ENCODE results near the gene VTI1B.
"Not testable (repeated sequence)": the region's sequence is repeated elsewhere in the genome, so short reads cannot be mapped to it uniquely, and the experiment has no call there.

VTI1B gene, protein sequence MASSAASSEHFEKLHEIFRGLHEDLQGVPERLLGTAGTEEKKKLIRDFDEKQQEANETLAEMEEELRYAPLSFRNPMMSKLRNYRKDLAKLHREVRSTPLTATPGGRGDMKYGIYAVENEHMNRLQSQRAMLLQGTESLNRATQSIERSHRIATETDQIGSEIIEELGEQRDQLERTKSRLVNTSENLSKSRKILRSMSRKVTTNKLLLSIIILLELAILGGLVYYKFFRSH

DNA sequence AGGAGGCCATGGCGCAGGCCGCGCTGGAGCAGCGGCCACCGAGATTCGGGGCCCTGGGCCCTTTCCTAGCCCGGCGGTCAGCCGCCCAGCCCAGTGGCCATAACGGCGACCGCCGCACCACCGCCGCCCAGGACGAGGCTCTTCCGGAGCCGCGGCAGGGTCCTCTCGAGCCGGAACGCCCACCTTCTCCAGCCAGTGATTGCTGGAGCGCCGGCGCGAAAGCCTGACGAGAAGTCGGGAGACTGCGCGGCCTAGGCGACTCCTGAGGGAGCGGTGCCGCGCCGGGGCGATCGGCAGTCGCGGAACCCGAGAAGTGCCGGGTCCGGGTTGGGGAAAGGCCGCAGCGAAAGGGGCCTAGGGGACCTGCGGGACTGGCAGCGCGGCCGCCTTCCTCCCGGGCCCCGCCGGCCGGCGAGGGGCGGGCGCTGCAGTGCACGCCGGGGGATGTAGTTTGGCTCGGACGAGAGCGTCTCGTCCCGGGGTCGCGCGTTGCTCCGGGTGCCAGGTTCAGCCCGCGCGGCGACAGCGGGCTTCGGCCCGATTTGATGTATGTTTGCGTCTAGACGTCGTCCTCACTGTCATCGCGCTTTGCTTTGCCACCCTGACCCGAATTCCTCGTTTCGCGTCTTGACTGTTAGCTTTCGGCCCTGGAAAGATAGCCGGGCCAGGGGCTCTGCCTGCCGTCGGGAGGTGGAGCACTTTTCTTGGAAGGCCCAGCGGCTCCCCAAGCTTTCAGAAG, at the start of gene VTI1B:
Gene VTI1B (minus strand): TSS at position 153 of the 739 bp plus-strand sequence. CDS start 143 bp downstream, at position 10.
- ChIA-PET CTCF (interaction anchor here (0.6 to 1.5 kb wide), 7 partner anchors 29 to 85 kb away, joined by 3 to 7 read pairs (median 3); no protein-coding TSS in a partner anchor), POLR2A (ENCODE audit: low non-redundant PET) (no interaction called here)
- DNase-seq (ENCODE audit: low spot score), result peak; percentile 69
- peak within 1 kb of the TSS; percentile 87 for H3K27ac ChIP-seq
- TF ChIP-seq, protein P1, sequence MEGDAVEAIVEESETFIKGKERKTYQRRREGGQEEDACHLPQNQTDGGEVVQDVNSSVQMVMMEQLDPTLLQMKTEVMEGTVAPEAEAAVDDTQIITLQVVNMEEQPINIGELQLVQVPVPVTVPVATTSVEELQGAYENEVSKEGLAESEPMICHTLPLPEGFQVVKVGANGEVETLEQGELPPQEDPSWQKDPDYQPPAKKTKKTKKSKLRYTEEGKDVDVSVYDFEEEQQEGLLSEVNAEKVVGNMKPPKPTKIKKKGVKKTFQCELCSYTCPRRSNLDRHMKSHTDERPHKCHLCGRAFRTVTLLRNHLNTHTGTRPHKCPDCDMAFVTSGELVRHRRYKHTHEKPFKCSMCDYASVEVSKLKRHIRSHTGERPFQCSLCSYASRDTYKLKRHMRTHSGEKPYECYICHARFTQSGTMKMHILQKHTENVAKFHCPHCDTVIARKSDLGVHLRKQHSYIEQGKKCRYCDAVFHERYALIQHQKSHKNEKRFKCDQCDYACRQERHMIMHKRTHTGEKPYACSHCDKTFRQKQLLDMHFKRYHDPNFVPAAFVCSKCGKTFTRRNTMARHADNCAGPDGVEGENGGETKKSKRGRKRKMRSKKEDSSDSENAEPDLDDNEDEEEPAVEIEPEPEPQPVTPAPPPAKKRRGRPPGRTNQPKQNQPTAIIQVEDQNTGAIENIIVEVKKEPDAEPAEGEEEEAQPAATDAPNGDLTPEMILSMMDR (conservative IDR thresholded peaks at IDR 0.05; ENCODE audit: low read depth), result no peak

DNA sequence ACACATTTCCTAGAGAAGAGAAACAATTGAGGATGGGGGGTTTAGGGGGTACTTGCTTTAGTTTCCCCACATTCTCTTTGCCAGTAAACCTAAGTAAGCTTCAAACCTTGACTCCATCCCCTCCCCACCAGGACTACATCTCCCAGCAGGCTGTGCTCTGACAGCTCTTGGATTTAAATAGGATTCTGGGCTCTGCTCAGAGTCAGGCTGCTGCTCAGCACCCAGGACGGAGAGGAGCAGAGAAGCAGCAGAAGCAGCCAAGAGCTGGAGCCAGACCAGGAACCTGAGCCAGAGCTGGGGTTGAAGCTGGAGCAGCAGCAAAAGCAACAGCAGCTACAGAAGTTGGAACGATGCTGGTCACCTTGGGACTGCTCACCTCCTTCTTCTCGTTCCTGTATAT, 47.9 kb upstream of the VTI1B start:
- TF ChIP-seq, protein P1 (conservative IDR thresholded peaks at IDR 0.05; ENCODE audit: low read depth), result no peak
- POLR2A ChIA-PET (ENCODE audit: low non-redundant PET), result no interaction called here
- no peak overlapping the region for H3K27ac ChIP-seq
- CTCF ChIA-PET, result interaction anchor here (0.6 to 1.1 kb wide), 2 partner anchors 18 to 24 kb away, joined by 3 to 5 read pairs; no protein-coding TSS in a partner anchor
- DNase-seq (ENCODE audit: low spot score), result no peak

DNA sequence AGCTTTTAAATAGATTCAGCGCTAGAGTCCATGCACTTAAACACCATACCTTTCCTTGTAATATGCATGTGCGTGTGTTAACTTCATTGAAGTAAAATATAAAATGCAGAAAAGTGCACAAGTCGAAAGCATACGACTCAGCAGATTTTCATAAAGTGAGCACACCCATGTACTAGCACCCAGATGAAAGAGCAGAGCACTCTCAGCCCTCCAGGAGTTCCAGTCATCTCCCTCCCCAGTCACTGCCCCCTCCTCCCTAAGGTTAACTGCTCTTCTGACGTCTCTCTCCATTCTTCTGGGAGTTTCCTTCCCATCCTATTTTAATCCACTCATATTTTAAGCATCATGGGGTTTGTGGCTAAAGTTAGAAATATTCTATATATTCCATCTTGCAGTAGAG, 47.4 kb upstream of the VTI1B start:
- CTCF ChIA-PET, result interaction anchor here (1.1 kb wide), 1 partner anchor 17 kb away, joined by 5 read pairs; no protein-coding TSS in a partner anchor

DNA sequence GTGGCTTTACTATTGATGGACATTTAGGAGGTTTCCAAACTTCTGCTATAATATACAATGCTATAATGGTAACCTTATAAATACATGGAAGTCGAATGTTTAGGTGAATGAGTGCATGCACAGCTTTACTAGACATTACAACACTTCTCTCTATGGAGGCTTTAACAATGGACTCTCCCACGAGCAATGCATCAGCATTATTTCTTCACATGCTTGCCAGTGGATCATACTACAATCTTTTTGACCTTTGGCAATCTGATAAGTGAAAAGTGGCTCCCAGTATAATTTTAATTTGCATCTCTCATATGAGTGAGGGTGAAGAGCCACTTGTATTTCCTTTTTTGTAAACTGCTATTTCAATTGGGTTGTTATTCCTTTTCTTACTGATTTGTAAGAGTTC, 45.4 kb upstream of the VTI1B start:
- H3K27ac ChIP-seq, result no peak overlapping the region
- CTCF ChIA-PET, result no interaction called here
- POLR2A ChIA-PET (ENCODE audit: low non-redundant PET), result no interaction called here
- no peak for DNase-seq (ENCODE audit: low spot score)
- TF ChIP-seq, protein P1 (conservative IDR thresholded peaks at IDR 0.05; ENCODE audit: low read depth), result no peak

More for the DNA sequence above, 47.4 kb upstream of the VTI1B start:
- POLR2A ChIA-PET (ENCODE audit: low non-redundant PET), result no interaction called here
- H3K27ac ChIP-seq, result no peak overlapping the region
- TF ChIP-seq, protein P1 (conservative IDR thresholded peaks at IDR 0.05; ENCODE audit: low read depth), result no peak
- DNase-seq (ENCODE audit: low spot score), result no peak

DNA sequence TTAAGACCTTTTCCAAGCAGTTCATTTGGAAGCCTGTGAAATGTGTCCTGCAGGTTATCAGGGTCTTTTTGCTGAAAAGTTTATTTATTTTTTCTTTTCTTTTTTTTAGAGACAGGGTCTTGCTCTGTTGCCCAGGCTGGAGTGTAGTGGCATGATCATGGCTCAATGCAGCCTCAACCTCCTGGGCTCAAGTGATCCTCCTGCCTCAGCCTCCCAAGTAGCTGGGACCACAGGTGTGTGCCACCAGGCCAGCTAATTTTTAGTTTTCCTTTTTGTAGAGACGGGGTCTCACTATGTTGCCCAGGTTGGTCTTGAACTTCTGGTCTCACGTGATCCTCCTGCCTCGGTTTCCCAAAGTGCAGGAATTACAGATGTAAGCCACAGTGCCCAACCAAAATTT, 45.0 kb upstream of the VTI1B start:
- POLR2A ChIA-PET (ENCODE audit: low non-redundant PET); DNase-seq (ENCODE audit: low spot score); CTCF ChIA-PET; H3K27ac ChIP-seq: not testable (repeated sequence)

DNA sequence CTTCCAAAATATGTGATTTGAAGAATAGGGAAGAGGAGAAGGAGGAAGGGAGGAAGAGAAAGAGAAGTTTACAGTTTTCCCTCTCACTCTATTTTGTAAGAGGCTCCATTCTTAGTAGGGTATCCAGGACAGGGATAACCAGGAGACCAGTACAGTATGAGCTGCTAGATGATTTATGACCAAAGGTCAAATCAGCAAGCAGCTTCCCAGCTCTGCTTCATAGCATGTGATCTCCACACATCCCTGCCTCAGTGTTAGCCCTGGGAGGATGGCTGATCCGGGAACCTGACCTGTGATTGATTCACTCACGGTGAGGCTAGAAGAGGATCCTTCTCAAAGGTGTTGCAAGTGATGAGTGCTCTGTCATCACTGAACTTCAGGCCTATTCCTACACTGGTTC, 43.8 kb upstream of the VTI1B start:
- TF ChIP-seq, protein P1 (conservative IDR thresholded peaks at IDR 0.05; ENCODE audit: low read depth), result no peak
- no peak for DNase-seq (ENCODE audit: low spot score)
- ChIA-PET POLR2A (ENCODE audit: low non-redundant PET) (no interaction called here), CTCF (no interaction called here)
- H3K27ac ChIP-seq, result no peak overlapping the region

DNA sequence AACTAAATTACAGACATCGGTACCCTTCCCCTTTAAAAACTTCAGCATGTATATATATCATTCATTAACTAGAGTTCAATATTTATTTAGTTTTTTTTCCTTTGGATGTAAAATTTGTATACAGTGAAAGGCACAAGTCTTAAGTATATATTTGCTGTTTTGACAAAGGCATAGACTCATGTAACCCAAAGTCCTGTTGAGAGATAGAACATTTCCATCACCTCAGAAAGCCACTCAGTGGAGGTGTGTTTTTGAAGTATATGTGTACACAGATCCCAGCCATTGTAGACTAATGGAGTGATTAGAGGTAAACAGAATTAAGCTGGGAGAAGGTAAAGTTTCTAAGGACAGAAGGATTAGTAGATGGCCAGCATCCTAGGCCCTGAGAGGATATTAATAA, 42.6 kb upstream of the VTI1B start:
- TF ChIP-seq, protein P1 (conservative IDR thresholded peaks at IDR 0.05; ENCODE audit: low read depth), result no peak
- H3K27ac ChIP-seq, result no peak overlapping the region
- no peak for DNase-seq (ENCODE audit: low spot score)
- POLR2A ChIA-PET (ENCODE audit: low non-redundant PET), result no interaction called here
- CTCF ChIA-PET, result no interaction called here

All from RWPE1 (cell line).